H1 (cell line): Measurements from ENCODE around the gene SPOCK2. TPM values are rescaled to one million over a fixed set of nuclear protein-coding genes. Genes with fewer than 3 reads are reported as not detected.

Source experiments
- BCL11A ChIP-seq, 2 experiments: IDR thresholded peaks; one replicate each; pipeline ENCODE4 v1.6.1; 2011; ENCODE audit warnings: low read depth in 2 of 2, low read length in 2 of 2, mild to moderate bottlenecking in 2 of 2
- CHD1 ChIP-seq: IDR thresholded peaks from 2 replicates; pipeline ENCODE4 v1.6.1; 2012; ENCODE audit warnings: low read depth, low read length, improper control_type of control experiment
- GTF2F1 ChIP-seq: IDR thresholded peaks from 2 replicates; pipeline ENCODE4 v1.6.1; 2012; ENCODE audit warnings: low read depth, low read length, improper control_type of control experiment, borderline replicate concordance
- JUND ChIP-seq: IDR thresholded peaks from 2 replicates; pipeline ENCODE4 v1.6.1; 2011; ENCODE audit warnings: mild to moderate bottlenecking, improper control_type of control experiment, low read length
- POU5F1 ChIP-seq: IDR thresholded peaks from 2 replicates; pipeline ENCODE4 v1.6.1; 2011; ENCODE audit warnings: low read depth, mild to moderate bottlenecking, low read length, moderate library complexity
- RAD21 ChIP-seq, 2 experiments: IDR thresholded peaks in 1 of 2; conservative IDR thresholded peaks in 1 of 2; 2 replicates each; pipeline ENCODE4 v1.6.1; 2011; ENCODE audit warnings: low read depth in 2 of 2, low read length in 2 of 2, improper control_type of control experiment in 1 of 2, inconsistent platforms in 1 of 2, mild to moderate bottlenecking in 1 of 2, moderate library complexity in 1 of 2
- SIX5 ChIP-seq: IDR thresholded peaks from 2 replicates; pipeline ENCODE4 v1.6.1; 2011; ENCODE audit warnings: mild to moderate bottlenecking, low read depth, low read length
- YY1 ChIP-seq: IDR thresholded peaks from 2 replicates; pipeline ENCODE4 v1.6.1; 2011; ENCODE audit warnings: low read depth, mild to moderate bottlenecking, low read length
- polyA plus RNA-seq, 7 experiments: library from polyadenylated mRNA; depleted of rRNA in 3 of 7; stranded (reverse) in 5 of 7; unstranded in 2 of 7; fragments of >200 nt in 5 of 7; fragments of 200-250 nt in 2 of 7; gene quantifications; 1 replicate in 5 of 7; 2 replicates in 1 of 7; 4 replicates in 1 of 7; pipeline versions ENCODE4 v1.2.1 to v1.2.3, GENCODE V29; 2011 to 2013; ENCODE audit warnings: missing spikeins in 2 of 7, mixed read lengths in 2 of 7
- total RNA-seq: library from RNA; stranded (reverse); fragmentation: NEBNext Ultra II Directional; extraction: Animal tissue kit (Norgen Biotek cat#: 25700); gene quantifications from 2 replicates; pipeline ENCODE4 v1.2.1, GENCODE V29; 2021
- TF ChIP-seq, protein P1 (sequence below): fragments of 300-600 bp; sonication (generic); IDR thresholded peaks from 2 replicates; pipeline ENCODE4 v1.7.1; 2012; ENCODE audit warnings: low read length, moderate library complexity, mild to moderate bottlenecking, inconsistent platforms; ENCODE audit not compliant: insufficient replicate concordance
- TF ChIP-seq, protein P2 (sequence below): IDR thresholded peaks from 2 replicates; pipeline ENCODE4 v1.6.1; 2012; ENCODE audit warnings: inconsistent platforms

The SPOCK2 gene
- total and polyA plus RNA-seq, 2 of the 8 experiments (the other 6 are each of a cell fraction or from before 2014, with no cell fraction given), result 1.5 to 1.9 TPM

DNA sequence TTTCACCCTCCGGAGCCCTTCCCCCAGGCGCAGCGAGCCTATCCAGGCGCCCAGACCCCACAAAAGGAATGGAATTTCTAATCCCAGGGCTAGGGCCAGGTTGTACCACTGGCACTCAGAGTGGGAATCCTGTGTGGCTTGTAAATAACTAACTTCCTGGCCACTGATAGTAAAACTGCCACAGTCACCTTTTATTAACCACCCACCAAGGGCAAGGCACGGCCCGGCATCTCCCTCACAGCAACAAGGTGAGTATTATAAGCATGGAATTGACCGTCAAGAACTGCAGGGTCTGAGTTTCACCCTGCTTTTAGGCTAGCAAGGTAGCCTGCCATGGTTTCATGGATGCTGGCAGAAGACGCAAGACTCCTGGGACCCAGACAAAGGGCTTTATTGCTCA, 51.1 kb downstream of the SPOCK2 start (continued):
- TF ChIP-seq, protein P1, sequence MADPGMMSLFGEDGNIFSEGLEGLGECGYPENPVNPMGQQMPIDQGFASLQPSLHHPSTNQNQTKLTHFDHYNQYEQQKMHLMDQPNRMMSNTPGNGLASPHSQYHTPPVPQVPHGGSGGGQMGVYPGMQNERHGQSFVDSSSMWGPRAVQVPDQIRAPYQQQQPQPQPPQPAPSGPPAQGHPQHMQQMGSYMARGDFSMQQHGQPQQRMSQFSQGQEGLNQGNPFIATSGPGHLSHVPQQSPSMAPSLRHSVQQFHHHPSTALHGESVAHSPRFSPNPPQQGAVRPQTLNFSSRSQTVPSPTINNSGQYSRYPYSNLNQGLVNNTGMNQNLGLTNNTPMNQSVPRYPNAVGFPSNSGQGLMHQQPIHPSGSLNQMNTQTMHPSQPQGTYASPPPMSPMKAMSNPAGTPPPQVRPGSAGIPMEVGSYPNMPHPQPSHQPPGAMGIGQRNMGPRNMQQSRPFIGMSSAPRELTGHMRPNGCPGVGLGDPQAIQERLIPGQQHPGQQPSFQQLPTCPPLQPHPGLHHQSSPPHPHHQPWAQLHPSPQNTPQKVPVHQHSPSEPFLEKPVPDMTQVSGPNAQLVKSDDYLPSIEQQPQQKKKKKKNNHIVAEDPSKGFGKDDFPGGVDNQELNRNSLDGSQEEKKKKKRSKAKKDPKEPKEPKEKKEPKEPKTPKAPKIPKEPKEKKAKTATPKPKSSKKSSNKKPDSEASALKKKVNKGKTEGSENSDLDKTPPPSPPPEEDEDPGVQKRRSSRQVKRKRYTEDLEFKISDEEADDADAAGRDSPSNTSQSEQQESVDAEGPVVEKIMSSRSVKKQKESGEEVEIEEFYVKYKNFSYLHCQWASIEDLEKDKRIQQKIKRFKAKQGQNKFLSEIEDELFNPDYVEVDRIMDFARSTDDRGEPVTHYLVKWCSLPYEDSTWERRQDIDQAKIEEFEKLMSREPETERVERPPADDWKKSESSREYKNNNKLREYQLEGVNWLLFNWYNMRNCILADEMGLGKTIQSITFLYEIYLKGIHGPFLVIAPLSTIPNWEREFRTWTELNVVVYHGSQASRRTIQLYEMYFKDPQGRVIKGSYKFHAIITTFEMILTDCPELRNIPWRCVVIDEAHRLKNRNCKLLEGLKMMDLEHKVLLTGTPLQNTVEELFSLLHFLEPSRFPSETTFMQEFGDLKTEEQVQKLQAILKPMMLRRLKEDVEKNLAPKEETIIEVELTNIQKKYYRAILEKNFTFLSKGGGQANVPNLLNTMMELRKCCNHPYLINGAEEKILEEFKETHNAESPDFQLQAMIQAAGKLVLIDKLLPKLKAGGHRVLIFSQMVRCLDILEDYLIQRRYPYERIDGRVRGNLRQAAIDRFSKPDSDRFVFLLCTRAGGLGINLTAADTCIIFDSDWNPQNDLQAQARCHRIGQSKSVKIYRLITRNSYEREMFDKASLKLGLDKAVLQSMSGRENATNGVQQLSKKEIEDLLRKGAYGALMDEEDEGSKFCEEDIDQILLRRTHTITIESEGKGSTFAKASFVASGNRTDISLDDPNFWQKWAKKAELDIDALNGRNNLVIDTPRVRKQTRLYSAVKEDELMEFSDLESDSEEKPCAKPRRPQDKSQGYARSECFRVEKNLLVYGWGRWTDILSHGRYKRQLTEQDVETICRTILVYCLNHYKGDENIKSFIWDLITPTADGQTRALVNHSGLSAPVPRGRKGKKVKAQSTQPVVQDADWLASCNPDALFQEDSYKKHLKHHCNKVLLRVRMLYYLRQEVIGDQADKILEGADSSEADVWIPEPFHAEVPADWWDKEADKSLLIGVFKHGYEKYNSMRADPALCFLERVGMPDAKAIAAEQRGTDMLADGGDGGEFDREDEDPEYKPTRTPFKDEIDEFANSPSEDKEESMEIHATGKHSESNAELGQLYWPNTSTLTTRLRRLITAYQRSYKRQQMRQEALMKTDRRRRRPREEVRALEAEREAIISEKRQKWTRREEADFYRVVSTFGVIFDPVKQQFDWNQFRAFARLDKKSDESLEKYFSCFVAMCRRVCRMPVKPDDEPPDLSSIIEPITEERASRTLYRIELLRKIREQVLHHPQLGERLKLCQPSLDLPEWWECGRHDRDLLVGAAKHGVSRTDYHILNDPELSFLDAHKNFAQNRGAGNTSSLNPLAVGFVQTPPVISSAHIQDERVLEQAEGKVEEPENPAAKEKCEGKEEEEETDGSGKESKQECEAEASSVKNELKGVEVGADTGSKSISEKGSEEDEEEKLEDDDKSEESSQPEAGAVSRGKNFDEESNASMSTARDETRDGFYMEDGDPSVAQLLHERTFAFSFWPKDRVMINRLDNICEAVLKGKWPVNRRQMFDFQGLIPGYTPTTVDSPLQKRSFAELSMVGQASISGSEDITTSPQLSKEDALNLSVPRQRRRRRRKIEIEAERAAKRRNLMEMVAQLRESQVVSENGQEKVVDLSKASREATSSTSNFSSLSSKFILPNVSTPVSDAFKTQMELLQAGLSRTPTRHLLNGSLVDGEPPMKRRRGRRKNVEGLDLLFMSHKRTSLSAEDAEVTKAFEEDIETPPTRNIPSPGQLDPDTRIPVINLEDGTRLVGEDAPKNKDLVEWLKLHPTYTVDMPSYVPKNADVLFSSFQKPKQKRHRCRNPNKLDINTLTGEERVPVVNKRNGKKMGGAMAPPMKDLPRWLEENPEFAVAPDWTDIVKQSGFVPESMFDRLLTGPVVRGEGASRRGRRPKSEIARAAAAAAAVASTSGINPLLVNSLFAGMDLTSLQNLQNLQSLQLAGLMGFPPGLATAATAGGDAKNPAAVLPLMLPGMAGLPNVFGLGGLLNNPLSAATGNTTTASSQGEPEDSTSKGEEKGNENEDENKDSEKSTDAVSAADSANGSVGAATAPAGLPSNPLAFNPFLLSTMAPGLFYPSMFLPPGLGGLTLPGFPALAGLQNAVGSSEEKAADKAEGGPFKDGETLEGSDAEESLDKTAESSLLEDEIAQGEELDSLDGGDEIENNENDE, result no peak
- TF ChIP-seq, protein P2, sequence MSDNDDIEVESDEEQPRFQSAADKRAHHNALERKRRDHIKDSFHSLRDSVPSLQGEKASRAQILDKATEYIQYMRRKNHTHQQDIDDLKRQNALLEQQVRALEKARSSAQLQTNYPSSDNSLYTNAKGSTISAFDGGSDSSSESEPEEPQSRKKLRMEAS, result no peak
- TF ChIP-seq CHD1 (no peak), YY1 (no peak), GTF2F1 (no peak), JUND (no peak), BCL11A (IDR thresholded peaks at IDR 0.05; ENCODE audit: low read depth in 2 of 2, low read length in 2 of 2) (no peak), SIX5 (no peak), POU5F1 (no peak), RAD21 (IDR thresholded peaks at IDR 0.05 in 1 of 2, conservative IDR thresholded peaks at IDR 0.05 in 1 of 2; ENCODE audit: low read depth in 2 of 2, low read length in 2 of 2) (no peak)
